ENCODE data around the gene NEB.
"Not testable (repeated sequence)": the region's sequence is repeated elsewhere in the genome, so short reads cannot be mapped to it uniquely, and the experiment has no call there.

Gene NEB

GRCh38 chr2:151602402-151602801, 131.9 kb downstream of the NEB start:
- no CpG with 5 or more reads among the region's 5 CpGs for WGBS (ENCODE audit: extremely low coverage, insufficient coverage, low lambda C conversion rate)
- H3K18ac ChIP-seq (ENCODE audit: low read length) = not testable (repeated sequence)

GRCh38 chr2:151601803-151602202, 132.5 kb downstream of the NEB start:
- H3K56ac ChIP-seq (ENCODE audit: low read length); H3K4me3 ChIP-seq (ENCODE audit: low read length); H2BK5ac ChIP-seq (ENCODE audit: low read length); H3K27ac ChIP-seq (ENCODE audit: low read depth, low read length); H4K5ac ChIP-seq (ENCODE audit: low read length); H3K23ac ChIP-seq (ENCODE audit: low read length); H3K79me1 ChIP-seq (ENCODE audit: low read length); H3K79me2 ChIP-seq (ENCODE audit: control insufficient read depth, insufficient read depth, low read length); H3K9ac ChIP-seq (ENCODE audit: low read length); H3K4ac ChIP-seq (ENCODE audit: low read depth, low read length); H3K36me3 ChIP-seq (ENCODE audit: control insufficient read depth, insufficient read depth, low read length); H3K18ac ChIP-seq (ENCODE audit: low read length); H3K27me3 ChIP-seq (ENCODE audit: insufficient read depth, low read length, poor library complexity); DNase-seq; H4K8ac ChIP-seq (ENCODE audit: low read depth, low read length); H2BK120ac ChIP-seq (ENCODE audit: low read depth, low read length); H3K4me2 ChIP-seq (ENCODE audit: low read length); H2BK15ac ChIP-seq (replicated peaks; ENCODE audit: low read depth); H3K4me1 ChIP-seq (ENCODE audit: control insufficient read depth, low read depth, low read length); H2AK5ac ChIP-seq (ENCODE audit: low read length): not testable (repeated sequence)
- WGBS (ENCODE audit: extremely low coverage, insufficient coverage, low lambda C conversion rate) = no CpG with 5 or more reads among the region's 4 CpGs

More at GRCh38 chr2:151602402-151602801, 131.9 kb downstream of the NEB start:
- H3K4me3 ChIP-seq (ENCODE audit: low read length); H3K4me1 ChIP-seq (ENCODE audit: control insufficient read depth, low read depth, low read length); H3K79me1 ChIP-seq (ENCODE audit: low read length); H2BK120ac ChIP-seq (ENCODE audit: low read depth, low read length); H3K9ac ChIP-seq (ENCODE audit: low read length); H3K27ac ChIP-seq (ENCODE audit: low read depth, low read length); DNase-seq; H3K79me2 ChIP-seq (ENCODE audit: control insufficient read depth, insufficient read depth, low read length); H4K8ac ChIP-seq (ENCODE audit: low read depth, low read length); H2BK15ac ChIP-seq (replicated peaks; ENCODE audit: low read depth); H3K23ac ChIP-seq (ENCODE audit: low read length); H3K4ac ChIP-seq (ENCODE audit: low read depth, low read length); H3K56ac ChIP-seq (ENCODE audit: low read length); H2AK5ac ChIP-seq (ENCODE audit: low read length); H3K4me2 ChIP-seq (ENCODE audit: low read length); H2BK5ac ChIP-seq (ENCODE audit: low read length); H3K27me3 ChIP-seq (ENCODE audit: insufficient read depth, low read length, poor library complexity); H3K36me3 ChIP-seq (ENCODE audit: control insufficient read depth, insufficient read depth, low read length); H4K5ac ChIP-seq (ENCODE audit: low read length): not testable (repeated sequence)

GRCh38 chr2:151596903-151597608, 137.2 kb downstream of the NEB start:
- not testable (repeated sequence) for H3K36me3 ChIP-seq (ENCODE audit: control insufficient read depth, insufficient read depth, low read length); H2AK5ac ChIP-seq (ENCODE audit: low read length); H3K4me2 ChIP-seq (ENCODE audit: low read length); H3K4me1 ChIP-seq (ENCODE audit: control insufficient read depth, low read depth, low read length); H3K27me3 ChIP-seq (ENCODE audit: insufficient read depth, low read length, poor library complexity); H3K4ac ChIP-seq (ENCODE audit: low read depth, low read length); H2BK120ac ChIP-seq (ENCODE audit: low read depth, low read length); H4K8ac ChIP-seq (ENCODE audit: low read depth, low read length); H3K79me1 ChIP-seq (ENCODE audit: low read length); H3K23ac ChIP-seq (ENCODE audit: low read length); H3K9ac ChIP-seq (ENCODE audit: low read length); H3K18ac ChIP-seq (ENCODE audit: low read length); H2BK15ac ChIP-seq (replicated peaks; ENCODE audit: low read depth); H3K56ac ChIP-seq (ENCODE audit: low read length); H2BK5ac ChIP-seq (ENCODE audit: low read length); H4K5ac ChIP-seq (ENCODE audit: low read length); H3K79me2 ChIP-seq (ENCODE audit: control insufficient read depth, insufficient read depth, low read length); H3K27ac ChIP-seq (ENCODE audit: low read depth, low read length); H3K4me3 ChIP-seq (ENCODE audit: low read length); DNase-seq
- WGBS (ENCODE audit: extremely low coverage, insufficient coverage, low lambda C conversion rate) = no CpG with 5 or more reads among the region's 4 CpGs

GRCh38 chr2:151591908-151592255, 142.4 kb downstream of the NEB start:
- not testable (repeated sequence) for H4K8ac ChIP-seq (ENCODE audit: low read depth, low read length); H3K56ac ChIP-seq (ENCODE audit: low read length); H2AK5ac ChIP-seq (ENCODE audit: low read length); H2BK120ac ChIP-seq (ENCODE audit: low read depth, low read length); H3K18ac ChIP-seq (ENCODE audit: low read length); H4K5ac ChIP-seq (ENCODE audit: low read length); DNase-seq; H3K79me2 ChIP-seq (ENCODE audit: control insufficient read depth, insufficient read depth, low read length); H3K27me3 ChIP-seq (ENCODE audit: insufficient read depth, low read length, poor library complexity); H3K79me1 ChIP-seq (ENCODE audit: low read length); H3K4me3 ChIP-seq (ENCODE audit: low read length); H2BK5ac ChIP-seq (ENCODE audit: low read length); H2BK15ac ChIP-seq (replicated peaks; ENCODE audit: low read depth); H3K23ac ChIP-seq (ENCODE audit: low read length); H3K4me2 ChIP-seq (ENCODE audit: low read length); H3K4me1 ChIP-seq (ENCODE audit: control insufficient read depth, low read depth, low read length); H3K27ac ChIP-seq (ENCODE audit: low read depth, low read length); H3K36me3 ChIP-seq (ENCODE audit: control insufficient read depth, insufficient read depth, low read length); H3K9ac ChIP-seq (ENCODE audit: low read length); H3K4ac ChIP-seq (ENCODE audit: low read depth, low read length)
- no CpG with 5 or more reads among the region's 4 CpGs for WGBS (ENCODE audit: extremely low coverage, insufficient coverage, low lambda C conversion rate)

- H3K4me3 ChIP-seq (ENCODE audit: low read length); H3K27ac ChIP-seq (ENCODE audit: low read depth, low read length); H4K5ac ChIP-seq (ENCODE audit: low read length); H3K23ac ChIP-seq (ENCODE audit: low read length); H3K79me1 ChIP-seq (ENCODE audit: low read length); H3K27me3 ChIP-seq (ENCODE audit: insufficient read depth, low read length, poor library complexity); DNase-seq; H3K36me3 ChIP-seq (ENCODE audit: control insufficient read depth, insufficient read depth, low read length); H3K18ac ChIP-seq (ENCODE audit: low read length); H3K4me2 ChIP-seq (ENCODE audit: low read length); H2BK120ac ChIP-seq (ENCODE audit: low read depth, low read length); H2BK15ac ChIP-seq (replicated peaks; ENCODE audit: low read depth); H3K9ac ChIP-seq (ENCODE audit: low read length); H2BK5ac ChIP-seq (ENCODE audit: low read length); H3K56ac ChIP-seq (ENCODE audit: low read length); H4K8ac ChIP-seq (ENCODE audit: low read depth, low read length); H2AK5ac ChIP-seq (ENCODE audit: low read length); H3K79me2 ChIP-seq (ENCODE audit: control insufficient read depth, insufficient read depth, low read length); H3K4ac ChIP-seq (ENCODE audit: low read depth, low read length); H3K4me1 ChIP-seq (ENCODE audit: control insufficient read depth, low read depth, low read length): not testable (repeated sequence)
- no CpG with 5 or more reads among the region's 5 CpGs for WGBS (ENCODE audit: extremely low coverage, insufficient coverage, low lambda C conversion rate)
These were observed 142.9 kb downstream of the NEB start for GRCh38 chr2:151591250-151591907.

- not testable (repeated sequence) for H4K8ac ChIP-seq (ENCODE audit: low read depth, low read length); H3K18ac ChIP-seq (ENCODE audit: low read length); H3K9ac ChIP-seq (ENCODE audit: low read length); H3K23ac ChIP-seq (ENCODE audit: low read length); H3K4me2 ChIP-seq (ENCODE audit: low read length); H3K56ac ChIP-seq (ENCODE audit: low read length); H3K27me3 ChIP-seq (ENCODE audit: insufficient read depth, low read length, poor library complexity); H3K36me3 ChIP-seq (ENCODE audit: control insufficient read depth, insufficient read depth, low read length); H3K27ac ChIP-seq (ENCODE audit: low read depth, low read length); H3K4ac ChIP-seq (ENCODE audit: low read depth, low read length); H2BK120ac ChIP-seq (ENCODE audit: low read depth, low read length); H3K4me3 ChIP-seq (ENCODE audit: low read length); H2BK5ac ChIP-seq (ENCODE audit: low read length); H3K79me1 ChIP-seq (ENCODE audit: low read length); DNase-seq; H3K79me2 ChIP-seq (ENCODE audit: control insufficient read depth, insufficient read depth, low read length); H2AK5ac ChIP-seq (ENCODE audit: low read length); H4K5ac ChIP-seq (ENCODE audit: low read length); H3K4me1 ChIP-seq (ENCODE audit: control insufficient read depth, low read depth, low read length); H2BK15ac ChIP-seq (replicated peaks; ENCODE audit: low read depth)
- no CpG with 5 or more reads among the region's 5 CpGs for WGBS (ENCODE audit: extremely low coverage, insufficient coverage, low lambda C conversion rate)
These were observed 153.0 kb downstream of the NEB start for GRCh38 chr2:151581300-151581699.

Measured in mesendoderm (in vitro differentiated cells).